A673 (cell line): ENCODE measurements around the gene PILRA. TPM values are rescaled to one million over a fixed set of nuclear protein-coding genes. Genes with fewer than 3 reads are reported as not detected.
"Not testable (repeated sequence)": the region's sequence is repeated elsewhere in the genome, so short reads cannot be mapped to it uniquely, and the experiment has no call there.

Experiments used
- BruUV-seq: library from RNA; stranded (reverse); fragments of 400-500 nt; replicated peaks from 2 replicates; lab custom pipeline; 2021; lab: Mats Ljungman, UMichigan
- CTCF ChIA-PET: fragments of 300-600 bp; sonication (Branson Sonifier 250); formaldehyde crosslinking; loops from one replicate; lab custom pipeline; 2022; ENCODE audit warnings: antibody characterized with exemption; lab: Charles Lee
- POLR2A ChIA-PET: fragments of 300-600 bp; sonication (Branson Sonifier 250); formaldehyde crosslinking; loops from one replicate; lab custom pipeline; 2022; ENCODE audit warnings: antibody characterized with exemption; ENCODE audit not compliant: low non-redundant PET; lab: Charles Lee
- DNase-seq: peaks from one replicate; pipeline ENCODE4 v3.0.0-alpha.2; 2015; ENCODE audit warnings: low spot score
- H3K27ac ChIP-seq: fragments of 200-600 bp; sonication (generic); 2 replicates; pipeline ENCODE4 v1.5.1; 2016; ENCODE audit warnings: mixed run types, low read depth, mild to moderate bottlenecking, mixed read lengths, antibody characterized with exemption, low read length; ENCODE audit not compliant: poor library complexity, severe bottlenecking
- H3K27me3 ChIP-seq: fragments of 200-600 bp; sonication (generic); replicated peaks from 2 replicates; pipeline ENCODE4 v1.6.1; 2017; ENCODE audit warnings: mixed run types, low read depth, mild to moderate bottlenecking, mixed read lengths, antibody characterized with exemption, low read length; ENCODE audit not compliant: insufficient read depth, poor library complexity
- H3K36me3 ChIP-seq: fragments of 200-600 bp; sonication (generic); 2 replicates; pipeline ENCODE4 v1.6.1; 2016; ENCODE audit warnings: mixed run types, mild to moderate bottlenecking, mixed read lengths, antibody characterized with exemption, low read length; ENCODE audit not compliant: insufficient read depth, poor library complexity, severe bottlenecking
- H3K4me1 ChIP-seq: fragments of 200-600 bp; sonication (generic); 2 replicates; pipeline ENCODE4 v1.6.1; 2017; ENCODE audit warnings: mixed run types, mild to moderate bottlenecking, mixed read lengths, antibody characterized with exemption, low read length; ENCODE audit not compliant: insufficient read depth, poor library complexity, severe bottlenecking
- H3K4me3 ChIP-seq: fragments of 200-600 bp; sonication (generic); 2 replicates; pipeline ENCODE4 v1.5.1; 2016; ENCODE audit warnings: low read depth, mixed run types, mild to moderate bottlenecking, mixed read lengths, low read length; ENCODE audit not compliant: poor library complexity, severe bottlenecking
- H3K9me3 ChIP-seq: fragments of 200-600 bp; sonication (generic); 2 replicates; pipeline ENCODE4 v1.6.1; 2016; ENCODE audit warnings: mixed run types, low read depth, mild to moderate bottlenecking, mixed read lengths, antibody characterized with exemption, low read length; ENCODE audit not compliant: poor library complexity, severe bottlenecking
- CTCF ChIP-seq: fragments of 300-800, 200-600 bp; sonication (generic); conservative IDR thresholded peaks from 2 replicates; pipeline ENCODE4 v1.5.1; 2017; ENCODE audit warnings: low read depth, mild to moderate bottlenecking, antibody characterized with exemption, low read length, moderate library complexity, mixed read lengths
- EZH2 ChIP-seq: fragments of 200-600 bp; sonication (generic); IDR thresholded peaks from 2 replicates; pipeline ENCODE4 v1.6.1; 2017; ENCODE audit warnings: borderline replicate concordance, low read depth, mild to moderate bottlenecking, mixed read lengths, antibody characterized with exemption, low read length; ENCODE audit not compliant: poor library complexity, severe bottlenecking
- intact Hi-C: fragments of 100-400 bp; cut with micrococcal nuclease; formaldehyde crosslinking; loops from one replicate; pipeline ENCODE4 v1.10.0; 2022; ENCODE audit not compliant: unreplicated experiment
- total RNA-seq: library from RNA; stranded (reverse); gene quantifications from 2 replicates; pipeline ENCODE4 v1.2.3, GENCODE V29; 2021

PILRA gene
- total RNA-seq, 1 experiment from 2014 or later: 1.5 TPM

- Histone ChIP-seq H3K9me3 (no peaks in the 10 kb centered on the region), H3K27ac (no peak overlapping the region), H3K4me1 (no peaks in the 10 kb centered on the region), H3K36me3 (peaks cover 45% of the 10 kb centered on the region), H3K27me3 (no peaks in the 10 kb centered on the region), H3K4me3 (no peak overlapping the region)
- ChIA-PET POLR2A (no interaction called here), CTCF (no interaction called here)
- no TSS peak for BruUV-seq
- intact Hi-C loops: no loop called here
- DNase-seq: no peak
- TF ChIP-seq CTCF: no peak
- no peak for TF ChIP-seq EZH2
These were observed 10.2 kb upstream of the PILRA start for GRCh38 chr7:100363098-100363497.

GRCh38 chr7:100363797-100364196 is 9.5 kb upstream of the PILRA start:
- intact Hi-C loops, H3K27me3 ChIP-seq, POLR2A ChIA-PET, H3K4me3 ChIP-seq, BruUV-seq, H3K27ac ChIP-seq, H3K4me1 ChIP-seq, CTCF ChIA-PET, H3K9me3 ChIP-seq, DNase-seq: not testable (repeated sequence)
- H3K36me3 ChIP-seq: peaks cover 42% of the 10 kb centered on the region

GRCh38 chr7:100364480-100364879 is 8.8 kb upstream of the PILRA start:
- intact Hi-C loops: no loop called here
- TF ChIP-seq CTCF: no peak
- no peak for TF ChIP-seq EZH2
- Histone ChIP-seq H3K4me3 (no peak overlapping the region), H3K36me3 (peaks cover 35% of the 10 kb centered on the region), H3K27ac (no peak overlapping the region), H3K27me3 (no peaks in the 10 kb centered on the region), H3K4me1 (no peaks in the 10 kb centered on the region), H3K9me3 (no peaks in the 10 kb centered on the region)
- ChIA-PET CTCF (no interaction called here), POLR2A (no interaction called here)
- BruUV-seq: no TSS peak
- DNase-seq: no peak

- H3K27me3 ChIP-seq, intact Hi-C loops, POLR2A ChIA-PET, H3K4me1 ChIP-seq, H3K4me3 ChIP-seq, H3K9me3 ChIP-seq, H3K27ac ChIP-seq, DNase-seq, BruUV-seq, CTCF ChIA-PET: not testable (repeated sequence)
- peaks cover 25% of the 10 kb centered on the region for H3K36me3 ChIP-seq
These were observed 7.3 kb upstream of the PILRA start for GRCh38 chr7:100365998-100366367.
